ENCODE data around the gene RPL36.
"Not testable (repeated sequence)": the region's sequence is repeated elsewhere in the genome, so short reads cannot be mapped to it uniquely, and the experiment has no call there.

RPL36 gene

DNA sequence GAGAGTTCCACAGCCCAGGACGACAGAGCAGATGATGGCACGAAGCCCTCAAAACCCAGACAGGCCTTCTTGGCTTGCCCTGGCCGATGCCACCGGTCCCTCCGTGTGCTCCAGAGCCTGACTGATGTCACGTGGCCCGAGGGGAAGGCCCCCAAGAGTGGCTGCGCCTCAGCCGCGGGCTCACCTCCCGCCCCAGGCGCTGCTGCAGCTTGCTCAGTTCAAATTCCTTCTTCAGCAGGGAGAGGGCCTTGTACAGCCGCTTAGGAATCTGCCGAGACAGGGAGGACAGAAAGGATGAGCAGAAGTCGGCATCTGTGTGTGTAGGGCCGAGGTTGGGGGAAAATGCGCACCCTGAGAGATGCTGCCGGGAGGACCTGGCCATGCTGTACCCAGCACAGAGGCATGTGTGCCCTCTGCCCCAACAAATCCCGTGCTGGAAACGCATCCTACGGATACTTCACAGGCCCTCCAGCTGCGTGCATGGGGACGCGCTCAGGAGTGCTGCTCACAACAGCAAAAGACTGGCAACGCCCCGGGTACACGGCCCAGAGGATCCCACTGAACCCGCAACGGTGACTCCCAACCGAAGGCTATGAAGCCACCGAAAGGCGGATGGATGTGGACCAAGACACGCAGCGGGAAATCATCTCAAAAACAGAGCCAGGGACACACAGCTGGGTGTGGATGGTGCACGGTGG, 16.9 kb downstream of the RPL36 start:
- no peak for DNase-seq (ENCODE audit: low spot score)

DNA sequence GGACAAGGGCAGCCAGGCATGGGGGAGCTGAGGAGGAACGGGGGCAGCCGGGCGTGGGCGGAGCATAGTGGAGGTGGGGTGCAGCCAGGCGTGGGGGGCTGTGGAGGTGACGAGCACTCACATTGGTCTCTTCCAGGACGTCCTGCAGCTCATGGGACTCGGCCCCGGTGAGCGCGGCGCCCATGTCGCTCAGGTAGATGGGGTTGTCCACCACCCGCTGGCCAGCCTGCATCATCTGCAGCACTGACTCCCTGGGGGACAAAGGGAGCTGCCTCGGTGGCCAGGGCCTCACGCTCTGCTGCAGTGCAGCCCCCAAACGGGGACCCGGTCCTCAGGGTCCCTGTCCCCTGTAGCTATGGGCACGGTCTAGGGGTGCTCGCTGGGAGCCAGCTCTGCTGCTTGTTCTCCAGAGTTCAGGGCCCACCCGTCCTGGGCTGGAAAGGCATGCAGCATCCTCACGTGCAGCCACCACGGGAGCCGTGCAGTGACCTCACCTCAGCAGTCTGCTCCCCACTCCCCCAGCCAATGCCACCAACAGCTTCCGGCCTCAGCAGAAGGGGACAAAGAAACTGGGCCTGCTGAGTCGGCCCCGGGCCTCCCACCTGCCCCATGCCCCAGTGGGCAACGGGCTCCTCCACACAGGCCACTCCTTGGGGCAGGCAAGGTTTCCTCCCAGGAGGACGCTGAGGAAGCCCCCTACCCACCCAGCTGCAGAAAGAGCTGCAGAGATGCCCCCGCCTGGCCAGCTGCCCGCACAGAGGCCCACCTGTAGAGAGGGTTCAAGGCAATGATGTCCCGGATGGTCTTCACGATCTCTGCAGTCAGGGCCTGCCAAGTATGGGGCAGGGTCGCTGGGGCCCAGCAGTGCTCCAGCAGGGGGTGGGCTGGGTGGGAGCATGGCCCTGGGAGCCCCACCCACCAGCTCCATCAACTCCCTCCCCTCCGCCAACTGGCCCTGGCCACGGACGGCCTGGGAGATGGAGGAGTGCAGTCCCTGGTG, 17.8 kb downstream of the RPL36 start:
- DNase-seq (ENCODE audit: low spot score), result no peak

DNA sequence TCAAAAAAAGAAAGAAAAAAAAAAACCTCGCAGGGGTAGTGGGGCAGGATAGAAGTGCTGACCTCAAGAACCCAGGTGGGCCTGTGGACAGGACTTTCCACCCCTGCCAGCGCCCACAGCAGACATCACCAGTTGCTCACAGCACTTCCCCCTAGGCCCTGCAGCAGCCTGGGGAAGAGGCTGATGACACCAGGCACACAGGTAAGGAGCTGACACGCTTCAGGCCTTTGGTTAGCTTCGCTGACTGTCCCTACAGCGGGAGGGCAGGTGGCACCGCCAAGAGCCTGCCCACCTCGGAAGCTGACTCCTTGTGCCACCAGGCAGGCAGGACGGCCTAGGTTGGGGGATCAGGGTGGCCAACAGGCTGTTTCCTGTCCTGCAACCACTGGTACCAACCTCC, 20.9 kb downstream of the RPL36 start:
- no peak for DNase-seq (ENCODE audit: low spot score)

DNA sequence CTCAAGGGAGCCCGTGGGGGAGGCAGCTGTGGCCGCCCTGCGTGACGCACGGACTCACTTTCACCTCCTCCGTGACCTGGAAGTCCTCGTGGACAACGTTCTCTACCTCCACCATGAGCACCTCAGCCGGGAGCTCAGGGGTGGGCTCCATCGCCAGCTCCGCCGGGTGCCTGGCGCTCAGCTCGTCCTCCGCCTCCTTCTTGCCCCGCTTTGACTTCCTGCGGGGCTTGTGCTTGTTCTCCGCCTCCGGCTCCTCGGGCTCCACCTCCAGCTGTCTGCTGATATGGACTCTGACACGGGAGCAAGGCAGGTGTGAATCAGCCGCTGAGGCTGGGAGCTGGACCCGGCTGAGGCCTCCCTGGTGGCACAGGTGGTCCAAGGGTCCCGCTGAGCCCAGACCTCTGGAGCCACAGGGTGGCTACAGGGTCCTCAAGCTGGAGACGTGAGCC, 21.6 kb downstream of the RPL36 start:
- DNase-seq (ENCODE audit: low spot score), result no peak

DNA sequence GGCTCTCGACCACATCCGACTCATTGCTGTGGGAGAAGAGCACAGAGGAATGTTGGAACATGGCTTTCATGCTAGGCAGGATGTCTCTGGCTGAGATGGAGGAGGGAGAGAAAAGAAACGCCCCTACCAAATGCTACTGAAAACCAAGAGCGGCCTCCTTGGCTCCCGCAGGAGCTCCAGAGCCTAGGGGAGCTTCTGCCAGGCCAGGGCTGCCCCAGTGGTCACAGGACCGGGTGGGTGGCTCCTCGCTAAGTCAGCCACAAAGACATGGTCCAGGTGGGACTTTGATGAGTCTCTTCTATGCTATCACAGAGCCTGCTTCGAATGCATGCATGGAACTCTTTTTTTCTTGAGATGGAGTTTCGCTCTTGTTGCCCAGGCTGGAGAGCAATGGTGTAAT, 23.1 kb downstream of the RPL36 start:
- no peak for DNase-seq (ENCODE audit: low spot score)

DNA sequence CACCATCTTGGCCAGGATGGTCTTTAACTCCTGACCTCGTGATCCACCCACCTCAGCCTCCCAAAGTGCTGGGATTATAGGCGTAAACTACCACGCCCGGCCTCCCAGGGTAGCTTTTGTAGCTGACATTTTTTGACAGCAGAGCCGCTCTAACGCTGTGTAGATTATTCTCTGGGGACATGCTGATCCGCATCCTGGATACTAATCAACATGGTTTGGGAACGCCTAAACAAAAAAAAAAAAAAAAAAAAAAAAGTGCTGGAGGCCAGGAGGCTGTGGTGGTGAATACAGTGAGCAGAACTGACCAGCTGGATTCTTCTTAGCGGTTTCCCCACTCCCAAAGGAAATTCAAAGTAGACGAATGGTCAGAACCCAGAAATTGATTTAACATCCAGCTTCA, 24.7 kb downstream of the RPL36 start:
- DNase-seq (ENCODE audit: low spot score), result no peak

DNA sequence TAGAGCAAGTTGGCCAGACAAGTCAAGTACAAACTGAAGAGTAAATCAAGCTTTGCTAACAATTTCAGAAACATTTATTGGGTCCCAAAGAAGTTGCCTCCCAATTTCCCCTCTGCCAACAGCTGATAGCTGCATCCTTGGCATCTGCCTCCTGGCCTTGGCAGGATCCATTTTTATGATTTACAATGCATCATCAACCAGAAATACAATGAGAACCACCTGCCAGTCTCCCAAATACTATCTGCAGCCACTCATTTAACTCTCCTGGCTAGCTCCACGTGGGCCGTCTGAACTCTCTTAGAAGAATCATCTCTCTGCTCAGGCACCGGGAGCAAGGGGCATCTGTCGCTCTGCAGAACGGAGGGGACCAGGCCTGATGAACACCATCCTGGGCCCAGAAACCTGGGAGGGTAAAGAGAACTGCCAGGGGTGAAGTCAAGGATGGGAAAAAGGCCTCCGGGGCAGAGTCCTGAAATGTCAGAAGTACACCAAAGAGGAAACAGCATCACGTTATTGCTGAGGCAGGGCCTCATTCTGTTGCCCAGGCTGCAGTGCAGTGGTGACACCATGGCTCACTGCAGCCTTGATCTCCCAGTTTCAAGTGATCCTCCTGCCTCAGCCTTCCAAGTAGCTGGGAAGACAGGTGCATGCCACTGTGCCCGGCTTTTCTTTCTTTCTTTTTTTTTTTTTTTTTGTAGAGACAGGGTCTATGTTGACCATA, 27.3 kb downstream of the RPL36 start:
- DNase-seq (ENCODE audit: low spot score), result no peak

DNA sequence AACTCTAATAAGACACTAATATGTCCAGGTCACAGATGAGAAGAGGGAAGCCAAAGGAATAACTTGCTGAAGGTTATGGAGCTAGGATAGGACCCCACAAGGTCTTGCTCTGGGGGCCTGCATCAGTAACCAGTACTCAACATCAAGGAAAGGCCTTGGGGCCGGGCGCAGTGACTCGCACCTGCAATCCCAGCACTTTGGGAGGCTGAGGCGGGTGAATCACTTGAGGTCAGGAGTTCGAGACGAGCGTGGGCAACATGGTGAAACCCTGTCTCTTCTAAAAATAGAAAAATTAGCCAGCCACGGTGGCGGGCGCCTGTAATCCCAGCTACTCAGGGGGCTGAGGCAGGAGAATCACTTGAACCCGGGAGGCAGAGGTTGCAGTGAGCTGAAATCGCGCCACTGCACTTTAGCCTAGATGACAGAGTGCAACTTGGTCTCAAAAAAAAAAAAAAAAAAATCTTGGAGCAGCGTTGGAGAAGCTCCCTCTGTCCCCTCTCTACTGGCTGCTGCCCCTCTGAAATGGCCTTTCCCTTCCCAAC, 28.0 kb downstream of the RPL36 start:
- DNase-seq (ENCODE audit: low spot score), result no peak

DNA sequence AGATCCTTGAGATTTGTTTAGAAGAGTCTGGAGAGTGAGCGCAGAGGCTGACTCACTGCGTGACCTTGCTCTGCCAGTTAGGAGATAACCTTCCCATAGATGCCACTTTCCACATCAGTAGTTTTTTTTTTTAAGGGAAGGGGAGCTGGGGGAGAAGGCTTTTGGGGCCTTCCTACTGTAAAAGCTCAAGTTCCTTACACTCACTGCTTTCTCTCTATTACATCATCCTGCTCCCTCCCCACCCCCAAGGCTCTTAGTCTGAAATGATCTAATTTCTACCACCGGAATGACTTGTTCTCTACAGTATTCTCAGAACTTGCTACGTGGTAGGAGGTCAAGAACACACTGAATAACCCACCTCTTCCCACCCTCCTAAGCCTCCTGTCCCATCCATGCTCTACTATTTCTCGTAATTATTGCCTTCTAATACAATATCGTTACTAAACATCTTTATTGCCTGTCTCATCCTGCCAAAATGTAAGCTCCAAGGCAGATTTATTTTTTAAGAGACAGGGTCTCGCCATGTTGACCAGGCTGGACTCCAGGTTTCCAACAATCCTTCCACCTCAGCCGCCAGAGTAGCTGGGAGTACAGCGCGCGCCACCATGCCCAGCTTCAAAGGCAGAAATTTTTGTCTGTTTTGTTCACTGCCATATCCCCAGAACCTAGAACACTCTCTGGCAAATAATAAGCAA, 28.6 kb downstream of the RPL36 start:
- DNase-seq (ENCODE audit: low spot score), result no peak

DNA sequence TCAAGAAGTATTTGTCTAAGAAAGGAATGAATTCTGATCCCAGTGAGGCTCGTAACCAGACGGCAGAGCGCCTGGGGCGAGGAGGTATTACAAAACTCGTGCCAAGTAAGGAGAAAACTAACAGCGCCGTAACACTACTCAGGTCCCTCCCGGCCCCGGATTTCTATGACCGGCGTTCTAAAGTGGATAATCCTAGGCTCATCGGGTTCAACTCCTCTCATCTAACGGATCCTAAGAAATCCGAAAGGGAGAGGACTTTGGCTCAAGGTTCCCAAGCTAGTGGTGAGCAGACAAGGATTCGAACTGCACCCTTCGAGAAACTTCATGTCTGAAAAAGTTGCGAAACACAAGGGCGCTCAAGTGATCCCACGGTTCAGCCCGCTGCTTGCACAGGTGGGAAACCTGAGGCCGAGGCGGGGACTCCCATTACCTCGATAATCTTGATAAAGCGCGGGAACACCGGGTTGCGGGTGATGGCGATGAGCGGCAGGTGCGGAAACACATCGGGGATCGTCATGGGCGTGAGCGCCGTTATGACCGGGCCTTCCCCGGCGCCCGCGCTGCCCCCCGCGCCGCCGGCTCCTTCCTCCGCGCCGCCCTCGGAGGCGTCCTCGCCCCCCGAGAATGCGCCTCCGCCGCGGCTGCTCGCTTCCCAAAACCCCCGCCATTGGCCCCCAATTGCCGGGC, 29.3 kb downstream of the RPL36 start:
- peak; percentile 16 for DNase-seq (ENCODE audit: low spot score)

DNA sequence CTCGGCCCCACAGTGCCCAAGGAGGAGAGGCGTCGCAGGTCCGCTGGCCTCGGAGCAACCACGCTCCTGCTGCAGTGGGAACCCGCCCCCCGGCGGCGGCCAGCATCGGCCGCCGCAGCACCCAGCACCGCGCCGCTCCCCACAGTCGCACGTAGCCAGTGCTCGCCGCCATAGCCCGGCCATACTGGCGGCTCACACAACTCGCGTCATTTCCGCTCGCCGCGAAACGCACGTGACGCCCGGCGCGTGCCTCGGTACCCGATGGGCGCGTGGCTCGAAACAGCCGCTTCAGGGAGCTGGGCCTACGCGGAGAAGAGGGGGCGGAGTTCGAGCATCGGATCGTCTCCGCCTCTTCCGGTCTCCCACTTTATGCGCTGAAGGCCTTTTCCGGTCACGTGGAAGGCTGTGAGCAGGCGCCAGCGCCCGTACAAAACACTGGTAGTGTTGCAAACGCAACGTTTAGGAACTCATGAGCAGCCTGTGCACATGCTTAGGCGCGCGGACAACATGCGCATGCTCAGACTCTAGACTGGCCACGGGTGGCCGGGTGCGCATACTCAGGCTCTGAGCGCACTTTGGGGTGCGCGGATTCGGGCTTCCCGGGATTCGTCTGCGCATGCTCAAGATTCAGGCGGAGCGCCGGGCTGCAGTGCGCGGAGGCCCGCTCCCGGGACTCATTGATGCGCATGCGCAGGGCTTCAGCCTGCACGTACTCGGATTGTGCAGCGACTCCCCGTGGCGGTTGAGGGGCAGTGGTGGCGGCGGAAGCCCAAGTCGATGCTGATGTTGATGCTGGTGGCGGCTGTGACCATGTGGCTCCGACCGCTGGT, 30.1 kb downstream of the RPL36 start, which contains the start of the genes CATSPERD and LONP1:
CATSPERD (plus strand) TSS at position 677 of the 830 bp plus-strand sequence; CDS start at position 778, 101 bp downstream.
LONP1 (minus strand) TSS at position 186 of the 830 bp plus-strand sequence; CDS start at position 172, 14 bp downstream.
- DNase-seq (ENCODE audit: low spot score), result peak; percentile 98

DNA sequence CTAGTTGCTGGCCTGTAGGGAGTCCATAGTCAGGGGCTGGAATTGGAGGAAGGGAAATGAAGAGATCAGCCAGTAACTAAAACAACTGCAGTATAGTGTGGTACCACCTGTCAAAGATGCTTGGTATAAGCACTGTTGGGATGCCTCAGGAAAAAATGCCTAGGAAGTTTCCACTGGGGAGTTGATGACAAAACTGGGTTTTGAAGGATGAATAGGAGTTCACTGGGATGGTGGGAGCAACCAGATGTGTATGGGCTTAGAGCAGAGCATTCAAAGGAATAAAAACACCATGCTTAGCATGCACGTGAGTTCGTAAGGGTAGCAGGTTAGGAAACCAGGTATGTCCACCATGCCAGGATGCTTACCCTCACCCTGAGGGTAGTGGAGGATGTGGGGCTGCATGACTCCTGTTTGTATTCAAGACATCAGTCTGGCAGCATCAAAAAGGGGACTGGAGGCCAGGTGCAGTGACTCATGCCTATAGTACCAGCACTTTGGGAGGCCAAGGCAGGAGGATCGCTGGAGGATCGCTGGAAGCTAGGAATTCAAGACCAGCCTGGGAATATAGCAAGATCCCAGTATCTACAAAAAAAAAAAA, 37.5 kb downstream of the RPL36 start:
- no peak for DNase-seq (ENCODE audit: low spot score)

DNA sequence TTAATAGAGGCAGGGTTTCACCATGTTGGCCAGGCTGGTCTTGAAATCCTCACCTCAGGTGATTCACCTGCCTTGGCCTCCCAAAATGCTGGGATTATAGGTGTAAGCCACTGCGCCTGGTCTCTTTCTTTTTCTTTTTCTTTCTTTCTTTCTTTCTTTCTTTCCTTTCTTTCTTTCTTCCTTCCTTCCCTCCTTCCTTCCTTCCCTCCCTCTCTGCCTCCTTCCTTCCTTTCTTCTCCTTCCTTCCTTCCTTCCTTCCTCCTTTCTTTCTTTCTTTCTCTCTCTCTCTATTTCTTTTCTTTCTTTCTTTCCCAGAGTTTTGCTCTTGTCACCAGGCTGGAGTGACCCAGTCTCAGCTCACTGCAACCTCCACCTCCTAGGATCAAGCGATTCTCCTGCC, 43.1 kb downstream of the RPL36 start:
- DNase-seq (ENCODE audit: low spot score), result not testable (repeated sequence)

DNA sequence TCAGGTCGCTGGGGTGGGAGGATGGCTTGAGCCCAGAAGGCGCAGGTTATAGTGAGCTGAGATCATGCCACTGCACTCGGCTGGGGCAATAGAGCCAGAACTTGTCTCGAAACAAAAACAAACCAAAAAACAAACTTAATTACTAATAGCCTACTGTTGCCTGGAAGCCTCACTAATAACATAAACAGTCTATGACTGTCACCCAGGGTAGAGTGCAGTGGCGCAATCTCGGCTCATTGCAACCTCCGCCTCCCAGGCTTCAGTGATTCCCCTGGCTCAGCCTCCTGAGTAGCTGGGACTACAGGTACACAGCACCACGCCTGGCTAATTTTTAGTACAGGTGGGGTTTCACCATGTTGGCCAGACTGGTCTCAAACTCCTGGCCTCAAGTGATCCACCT, 48.3 kb downstream of the RPL36 start:
- no peak for DNase-seq (ENCODE audit: low spot score)
